Activated T-cell treated with anti-CD3 and anti-CD28 coated beads, Interleukin-2, amount 50 U/mL, for 1 hour (primary cell): ENCODE measurements around the gene DGKZ.
"Not testable (repeated sequence)": the region's sequence is repeated elsewhere in the genome, so short reads cannot be mapped to it uniquely, and the experiment has no call there.

Source experiments
- DNase-seq: peaks from one replicate; pipeline ENCODE4 v3.0.0-alpha.2; 2020

The DGKZ gene

GRCh38 chr11:46346886-46347636 is at the start of gene DGKZ:
DGKZ (plus strand) TSS chr11:46347463; CDS start chr11:46347660, 197 bp downstream.
- DNase-seq = peak; percentile 98

GRCh38 chr11:46298699-46299433 is 48.4 kb upstream of the DGKZ start:
- no peak for DNase-seq

GRCh38 chr11:46299451-46299961 is 47.8 kb upstream of the DGKZ start:
- no peak for DNase-seq

GRCh38 chr11:46300270-46300669 is 47.0 kb upstream of the DGKZ start:
- no peak for DNase-seq

- no peak for DNase-seq
Measured at GRCh38 chr11:46302866-46303265, 44.4 kb upstream of the DGKZ start.

- DNase-seq = not testable (repeated sequence)
Measured at GRCh38 chr11:46304036-46304435, 43.2 kb upstream of the DGKZ start.

- DNase-seq = no peak
Measured at GRCh38 chr11:46304605-46305179, 42.6 kb upstream of the DGKZ start.

- DNase-seq = no peak
Measured at GRCh38 chr11:46305295-46305694, 42.0 kb upstream of the DGKZ start.

GRCh38 chr11:46306296-46306853 is 40.9 kb upstream of the DGKZ start:
- DNase-seq = no peak

GRCh38 chr11:46307369-46307768 is 39.9 kb upstream of the DGKZ start:
- no peak for DNase-seq

GRCh38 chr11:46307785-46308341 is 39.4 kb upstream of the DGKZ start:
- no peak for DNase-seq

GRCh38 chr11:46308631-46309419 is 38.4 kb upstream of the DGKZ start:
- peak; percentile 72 for DNase-seq

GRCh38 chr11:46309814-46310259 is 37.4 kb upstream of the DGKZ start:
- DNase-seq = no peak

GRCh38 chr11:46315033-46315738 is 32.1 kb upstream of the DGKZ start:
- DNase-seq = peak; percentile 74

- DNase-seq = no peak
Measured at GRCh38 chr11:46315783-46316563, 31.3 kb upstream of the DGKZ start.

GRCh38 chr11:46319074-46319453 is 28.2 kb upstream of the DGKZ start:
- DNase-seq = no peak

GRCh38 chr11:46321757-46322156 is 25.5 kb upstream of the DGKZ start:
- no peak for DNase-seq

GRCh38 chr11:46322759-46323158 is 24.5 kb upstream of the DGKZ start:
- DNase-seq = no peak

GRCh38 chr11:46326813-46327416 is 20.3 kb upstream of the DGKZ start:
- no peak for DNase-seq

- DNase-seq = no peak
Measured at GRCh38 chr11:46327829-46328228, 19.4 kb upstream of the DGKZ start.
